HS-27A (cell line): ENCODE data around the gene RNF212.
A peak's percentile ranks its signal among the peaks of the same experiment; 100 is the strongest.

Experiments
- DNase-seq: peaks from one replicate; pipeline ENCODE4 v3.0.0-alpha.2; 2012; ENCODE audit warnings: low read depth, missing footprints

RNF212 gene

GRCh38 chr4:1090465-1091440, 22.6 kb downstream of the RNF212 start:
- no peak for DNase-seq

GRCh38 chr4:1090036-1090435, 23.3 kb downstream of the RNF212 start:
- no peak for DNase-seq

- no peak for DNase-seq
These were observed 26.0 kb downstream of the RNF212 start for GRCh38 chr4:1087371-1087770.

GRCh38 chr4:1086011-1086410, 27.4 kb downstream of the RNF212 start:
- no peak for DNase-seq

GRCh38 chr4:1085404-1085799, 28.0 kb downstream of the RNF212 start:
- DNase-seq: no peak

GRCh38 chr4:1084796-1085403, 28.5 kb downstream of the RNF212 start:
- no peak for DNase-seq

GRCh38 chr4:1084394-1084793, 29.0 kb downstream of the RNF212 start:
- no peak for DNase-seq

- peak; percentile 58 for DNase-seq
These were observed 30.9 kb downstream of the RNF212 start for GRCh38 chr4:1082215-1083182.

- DNase-seq: no peak
These were observed 31.7 kb downstream of the RNF212 start for GRCh38 chr4:1081689-1082040.

- DNase-seq: no peak
These were observed 32.2 kb downstream of the RNF212 start for GRCh38 chr4:1080961-1081688.

GRCh38 chr4:1080432-1080831, 32.9 kb downstream of the RNF212 start:
- DNase-seq: no peak

- no peak for DNase-seq
These were observed 33.6 kb downstream of the RNF212 start for GRCh38 chr4:1079711-1080265.

- DNase-seq: no peak
These were observed 34.9 kb downstream of the RNF212 start for GRCh38 chr4:1078490-1078889.

- DNase-seq: no peak
These were observed 35.5 kb downstream of the RNF212 start for GRCh38 chr4:1077711-1078477.

GRCh38 chr4:1075809-1076699, 37.3 kb downstream of the RNF212 start:
- DNase-seq: no peak

GRCh38 chr4:1075225-1075624, 38.1 kb downstream of the RNF212 start:
- no peak for DNase-seq

GRCh38 chr4:1074077-1074476, 39.3 kb downstream of the RNF212 start:
- no peak for DNase-seq

GRCh38 chr4:1072830-1073446, 40.4 kb downstream of the RNF212 start:
- peak; percentile 11 for DNase-seq

GRCh38 chr4:1069394-1069793, 44.0 kb downstream of the RNF212 start:
- no peak for DNase-seq
